Mesenchymal stem cell (in vitro differentiated cells and primary cell): Measurements from ENCODE around the gene OXCT2.
A peak's percentile ranks its signal among the peaks of the same experiment; 100 is the strongest.

Experiments
- DNase-seq: peaks from one replicate; pipeline ENCODE4 v3.0.0-alpha.2; 2013
- H2AFZ ChIP-seq: one replicate; pipeline ENCODE4 v1.6.1; 2013; ENCODE audit warnings: low read depth, mild to moderate bottlenecking, control low read depth, inconsistent platforms, low read length, moderate library complexity
- H2AK5ac ChIP-seq: 2 replicates; pipeline ENCODE4 v1.6.1; 2013; ENCODE audit warnings: low read length, moderate library complexity, mild to moderate bottlenecking, inconsistent platforms; ENCODE audit not compliant: severe bottlenecking
- H2BK120ac ChIP-seq: one replicate; pipeline ENCODE4 v1.6.1; 2013; ENCODE audit warnings: low read depth, mild to moderate bottlenecking, inconsistent platforms, low read length, moderate library complexity
- H2BK12ac ChIP-seq, 2 experiments: one replicate each; pipeline ENCODE4 v1.6.1; 2013; ENCODE audit warnings: inconsistent platforms in 2 of 2, low read length in 2 of 2, mild to moderate bottlenecking in 2 of 2, moderate library complexity in 2 of 2, control low read depth in 1 of 2
- H2BK15ac ChIP-seq: one replicate; pipeline ENCODE4 v1.6.1; 2013; ENCODE audit warnings: mild to moderate bottlenecking, low read depth, inconsistent platforms; ENCODE audit not compliant: poor library complexity, severe bottlenecking
- H2BK5ac ChIP-seq: 2 replicates; pipeline ENCODE4 v1.6.1; 2013; ENCODE audit warnings: low read depth, mild to moderate bottlenecking, low read length, control low read depth, inconsistent platforms; ENCODE audit not compliant: poor library complexity, severe bottlenecking
- H3K14ac ChIP-seq, 2 experiments: one replicate each; pipeline ENCODE4 v1.6.1; 2013; ENCODE audit warnings: inconsistent platforms in 2 of 2, low read length in 2 of 2, control low read depth in 1 of 2, mild to moderate bottlenecking in 1 of 2, moderate library complexity in 1 of 2
- H3K18ac ChIP-seq, 2 experiments: one replicate each; pipeline ENCODE4 v1.6.1; 2013; ENCODE audit warnings: inconsistent platforms in 2 of 2, low read length in 2 of 2, control low read depth in 1 of 2, low read depth in 1 of 2, mild to moderate bottlenecking in 1 of 2
- H3K23ac ChIP-seq, 2 experiments: one replicate each; pipeline ENCODE4 v1.6.1; 2013; ENCODE audit warnings: inconsistent platforms in 2 of 2, low read length in 2 of 2, mild to moderate bottlenecking in 2 of 2, moderate library complexity in 2 of 2, control low read depth in 1 of 2
- H3K27ac ChIP-seq: 2 replicates; pipeline ENCODE4 v1.5.1; 2013; ENCODE audit warnings: mild to moderate bottlenecking, moderate library complexity, low read length, control low read depth, inconsistent platforms; ENCODE audit not compliant: poor library complexity, severe bottlenecking
- H3K27me3 ChIP-seq, 2 experiments: 2 replicates each; pipeline versions ENCODE4 v1.6.1 to v1.7.0; 2013; ENCODE audit warnings: low read length in 2 of 2, mild to moderate bottlenecking in 2 of 2, moderate library complexity in 2 of 2, control low read depth in 1 of 2, inconsistent platforms in 1 of 2; ENCODE audit not compliant: control insufficient read depth in 1 of 2, insufficient read depth in 1 of 2
- H3K36me3 ChIP-seq, 2 experiments: 2 replicates each; pipeline versions ENCODE4 v1.6.1 to v1.7.0; 2013; ENCODE audit warnings: low read length in 2 of 2, control low read depth in 1 of 2, inconsistent platforms in 1 of 2, low read depth in 1 of 2, mild to moderate bottlenecking in 1 of 2; ENCODE audit not compliant: insufficient read depth in 2 of 2, control insufficient read depth in 1 of 2
- H3K4ac ChIP-seq, 2 experiments: one replicate each; pipeline ENCODE4 v1.6.1; 2013; ENCODE audit warnings: inconsistent platforms in 2 of 2, low read length in 2 of 2, mild to moderate bottlenecking in 2 of 2, moderate library complexity in 2 of 2, control low read depth in 1 of 2, low read depth in 1 of 2
- H3K4me1 ChIP-seq: 2 replicates; pipeline ENCODE4 v1.6.1; 2013; ENCODE audit warnings: low read depth, low read length, control low read depth; ENCODE audit not compliant: control insufficient read depth, insufficient read depth
- H3K4me2 ChIP-seq: 2 replicates; pipeline ENCODE4 v1.6.1; 2013; ENCODE audit warnings: low read length, mild to moderate bottlenecking, inconsistent platforms; ENCODE audit not compliant: poor library complexity, severe bottlenecking
- H3K4me3 ChIP-seq, 2 experiments: 2 replicates each; pipeline versions ENCODE4 v1.5.1 to v1.7.0; 2013; ENCODE audit warnings: low read length in 2 of 2, mild to moderate bottlenecking in 2 of 2, control low read depth in 1 of 2, low read depth in 1 of 2; ENCODE audit not compliant: insufficient read depth in 1 of 2
- H3K79me1 ChIP-seq: replicated peaks from 2 replicates; pipeline ENCODE4 v1.6.1; 2013; ENCODE audit warnings: mild to moderate bottlenecking, control low read depth, low read length, inconsistent platforms; ENCODE audit not compliant: poor library complexity, severe bottlenecking
- H3K9ac ChIP-seq: 2 replicates; pipeline ENCODE4 v1.7.0; 2013; ENCODE audit warnings: mild to moderate bottlenecking, low read length, moderate library complexity
- H3K9me3 ChIP-seq: 2 replicates; pipeline ENCODE4 v1.7.0; 2013; ENCODE audit warnings: mild to moderate bottlenecking, low read length; ENCODE audit not compliant: control insufficient read depth
- H4K8ac ChIP-seq: one replicate; pipeline ENCODE4 v1.6.1; 2013; ENCODE audit warnings: inconsistent platforms, mild to moderate bottlenecking, low read length, moderate library complexity
- H4K91ac ChIP-seq: one replicate; pipeline ENCODE4 v1.6.1; 2013; ENCODE audit warnings: mild to moderate bottlenecking, low read length, inconsistent platforms
- WGBS: methylation state at CpG from one replicate; pipeline ENCODE4 v1.1.7; 2013; ENCODE audit warnings: mixed read lengths; 5-methylcytosine and 5-hydroxymethylcytosine counted together

OXCT2 gene

DNA sequence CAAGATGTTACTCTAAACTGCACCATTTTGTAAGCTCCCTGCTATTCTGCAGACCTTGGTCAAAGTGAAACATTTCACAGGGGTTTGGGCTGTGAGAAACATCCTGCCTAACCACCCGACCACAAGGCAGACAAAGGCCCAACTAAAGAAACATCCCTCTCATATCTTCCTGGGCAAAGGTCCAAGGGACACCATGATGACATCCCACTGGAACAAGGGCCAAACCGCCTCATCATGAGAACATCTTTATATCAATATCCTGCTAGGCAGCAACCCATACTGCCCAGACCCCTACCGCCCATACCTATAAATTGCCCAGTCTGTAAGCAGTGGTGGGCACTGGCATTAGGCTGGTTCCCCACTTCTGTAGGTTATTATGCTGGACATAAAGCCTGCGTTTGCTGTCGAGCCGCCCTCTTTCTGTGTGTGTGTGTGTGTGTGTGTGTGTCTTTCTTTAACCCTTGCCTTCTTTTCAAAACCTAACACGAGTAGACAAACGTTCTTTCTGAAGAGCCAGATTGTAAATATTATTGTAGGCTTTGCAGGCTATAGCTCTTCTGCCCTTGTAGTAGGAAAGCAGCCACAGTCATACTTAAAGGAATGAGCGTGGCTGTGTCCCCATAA lies 33.5 kb downstream of the OXCT2 start:
- Histone ChIP-seq H3K4me1 (peaks cover 6% of the 10 kb centered on the region), H2BK5ac (no peak overlapping the region), H3K4ac (no peak overlapping the region), H3K9ac (no peak overlapping the region), H3K9me3 (no peaks in the 10 kb centered on the region), H3K18ac (no peak overlapping the region), H4K8ac (no peak overlapping the region), H3K27ac (no peak overlapping the region), H3K79me1 (peaks cover 15% of the 10 kb centered on the region), H3K27me3 (peaks cover 27 to 33% of the 10 kb centered on the region in 2 experiments), H3K14ac (no peak overlapping the region), H2BK12ac (peak overlapping the region in 1 of 2 experiments; percentile 19), H3K4me3 (no peak overlapping the region), H2AFZ (no peak overlapping the region), H3K23ac (no peak overlapping the region), H3K36me3 (peaks cover 3 to 27% of the 10 kb centered on the region in 2 experiments), H2AK5ac (no peak overlapping the region), H3K4me2 (no peak overlapping the region), H2BK120ac (no peak overlapping the region), H2BK15ac (no peak overlapping the region), H4K91ac (no peak overlapping the region)
- peak; percentile 24 for DNase-seq
- 95% methylated on average over 4 of the region's 9 CpGs for WGBS

DNA sequence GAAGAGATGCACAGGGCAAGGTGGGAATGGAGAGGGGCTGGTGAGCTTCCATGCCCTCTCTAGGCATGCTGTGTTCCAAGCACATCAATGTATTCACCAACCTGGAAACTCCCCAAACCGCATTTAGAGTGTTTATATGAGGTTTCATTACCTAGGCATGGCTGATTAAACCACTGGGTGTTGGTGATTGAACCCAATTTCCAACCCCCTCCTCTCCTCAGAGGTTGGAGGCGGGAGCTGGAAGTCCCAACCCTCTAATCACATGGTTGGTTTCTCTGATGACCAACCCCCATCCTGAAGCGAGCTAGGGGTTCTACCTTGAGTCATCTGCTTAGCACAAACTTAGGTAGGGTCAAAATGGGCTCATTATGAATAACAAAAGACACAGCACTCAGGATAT lies 35.4 kb downstream of the OXCT2 start:
- H4K8ac ChIP-seq = no peak overlapping the region

DNA sequence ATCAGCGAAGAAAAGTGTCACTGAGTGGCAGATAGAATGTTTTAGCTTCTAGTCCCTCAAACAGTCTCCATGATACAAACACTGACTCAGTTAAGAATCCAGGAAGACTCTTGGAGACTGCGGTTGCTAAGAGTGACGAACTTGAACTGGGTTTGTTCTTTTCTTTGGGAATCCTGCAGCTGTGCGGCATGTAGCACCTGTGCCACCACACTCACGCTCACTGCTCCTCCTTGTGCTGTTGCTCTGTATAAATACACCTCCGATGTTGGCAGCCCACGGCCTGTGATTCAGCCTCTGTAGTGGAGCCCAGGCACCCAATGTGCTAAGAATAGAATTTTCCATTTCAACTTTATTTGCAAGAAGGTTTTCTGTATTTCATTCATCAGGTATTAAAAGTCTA lies 38.0 kb downstream of the OXCT2 start:
- Histone ChIP-seq H3K79me1 (no peaks in the 10 kb centered on the region), H2BK5ac (no peak overlapping the region), H3K27me3 (peaks cover 56 to 68% of the 10 kb centered on the region in 2 experiments), H3K27ac (no peak overlapping the region), H2BK15ac (no peak overlapping the region), H3K4me3 (no peak overlapping the region), H2AFZ (no peak overlapping the region), H4K91ac (peak overlapping the region; percentile 52), H3K9ac (no peak overlapping the region), H3K23ac (no peak overlapping the region), H3K4me2 (no peak overlapping the region), H2AK5ac (no peak overlapping the region), H2BK120ac (no peak overlapping the region), H4K8ac (no peak overlapping the region), H3K4ac (no peak overlapping the region), H3K18ac (no peak overlapping the region), H2BK12ac (no peak overlapping the region), H3K14ac (no peak overlapping the region), H3K36me3 (no peaks in the 10 kb centered on the region), H3K4me1 (no peaks in the 10 kb centered on the region), H3K9me3 (no peaks in the 10 kb centered on the region)
- no peak for DNase-seq
- WGBS = 91% methylated on average over 7 of the region's 7 CpGs

More for the DNA sequence above, 35.4 kb downstream of the OXCT2 start:
- no peak overlapping the region for H2BK5ac ChIP-seq
- H3K36me3 ChIP-seq = peaks cover 0 to 8% of the 10 kb centered on the region in 2 experiments
- H2BK120ac ChIP-seq = no peak overlapping the region
- WGBS = 73% methylated on average over 2 of the region's 3 CpGs
- H3K27ac ChIP-seq = no peak overlapping the region
- DNase-seq = no peak
- no peak overlapping the region for H2AK5ac ChIP-seq
- H3K18ac ChIP-seq = no peak overlapping the region
- no peak overlapping the region for H3K4me2 ChIP-seq
- H4K91ac ChIP-seq = no peak overlapping the region
- no peak overlapping the region for H3K9ac ChIP-seq
- no peak overlapping the region for H3K4ac ChIP-seq
- no peak overlapping the region for H3K14ac ChIP-seq
- H2AFZ ChIP-seq = no peak overlapping the region
- H3K9me3 ChIP-seq = no peaks in the 10 kb centered on the region
- H2BK12ac ChIP-seq = no peak overlapping the region
- H3K4me3 ChIP-seq = no peak overlapping the region
- H3K23ac ChIP-seq = no peak overlapping the region
- H2BK15ac ChIP-seq = no peak overlapping the region
- H3K4me1 ChIP-seq = peaks cover 6% of the 10 kb centered on the region
- peaks cover 11% of the 10 kb centered on the region for H3K79me1 ChIP-seq
- peaks cover 33 to 49% of the 10 kb centered on the region in 2 experiments for H3K27me3 ChIP-seq

DNA sequence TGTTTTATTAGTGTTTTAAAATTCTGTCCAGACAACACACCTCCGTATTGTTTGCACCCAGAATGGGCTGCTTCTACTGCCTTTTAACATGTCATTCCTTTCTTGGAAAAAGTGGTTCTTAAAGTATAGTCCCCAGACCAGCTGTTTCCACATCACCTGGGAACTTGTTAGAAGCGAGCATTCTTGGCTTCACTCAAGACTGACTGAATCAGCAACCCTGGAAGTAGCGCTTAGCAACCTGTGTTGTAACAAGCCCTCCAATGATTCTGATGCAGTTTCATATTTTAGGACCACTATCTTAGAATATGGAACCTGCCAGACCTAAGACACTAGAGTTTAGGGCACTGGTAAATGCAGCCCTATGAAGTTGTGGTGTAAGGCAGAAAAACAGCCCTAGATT lies 38.4 kb downstream of the OXCT2 start:
- H2BK15ac ChIP-seq = no peak overlapping the region
- H3K14ac ChIP-seq = no peak overlapping the region
- H3K79me1 ChIP-seq = no peaks in the 10 kb centered on the region
- no peak overlapping the region for H4K8ac ChIP-seq
- H2AK5ac ChIP-seq = no peak overlapping the region
- no peak overlapping the region for H3K23ac ChIP-seq
- no peak overlapping the region for H3K4ac ChIP-seq
- WGBS = 58% methylated on average over 2 of the region's 3 CpGs
- no peak overlapping the region for H4K91ac ChIP-seq
- no peak overlapping the region for H2BK12ac ChIP-seq
- DNase-seq = no peak
- no peak overlapping the region for H2BK5ac ChIP-seq
- H3K9me3 ChIP-seq = no peaks in the 10 kb centered on the region
- no peak overlapping the region for H2AFZ ChIP-seq
- no peaks in the 10 kb centered on the region for H3K36me3 ChIP-seq
- H3K27ac ChIP-seq = no peak overlapping the region
- peaks cover 60 to 72% of the 10 kb centered on the region in 2 experiments for H3K27me3 ChIP-seq
- no peaks in the 10 kb centered on the region for H3K4me1 ChIP-seq
- H3K4me3 ChIP-seq = no peak overlapping the region
- H3K9ac ChIP-seq = no peak overlapping the region
- H2BK120ac ChIP-seq = no peak overlapping the region
- no peak overlapping the region for H3K4me2 ChIP-seq
- no peak overlapping the region for H3K18ac ChIP-seq
